GM19238 (cell line): Measurements from ENCODE around the gene P4HA1.
"Not testable (repeated sequence)": the region's sequence is repeated elsewhere in the genome, so short reads cannot be mapped to it uniquely, and the experiment has no call there.

Experiments
- DNase-seq: peaks from one replicate; pipeline ENCODE4 v3.0.0; 2011; ENCODE audit warnings: low spot score; ENCODE audit not compliant: insufficient read length

Gene P4HA1

GRCh38 chr10:73096449-73097304 is at the start of gene P4HA1:
Gene P4HA1 (minus strand): TSS chr10:73096866. CDS start chr10:73074883, 21,983 bp downstream.
- peak; percentile 91 for DNase-seq

GRCh38 chr10:73141603-73142002 is 44.9 kb upstream of the P4HA1 start:
- DNase-seq: no peak

GRCh38 chr10:73139251-73139650 is 42.6 kb upstream of the P4HA1 start:
- DNase-seq: no peak

GRCh38 chr10:73136627-73137026 is 40.0 kb upstream of the P4HA1 start:
- no peak for DNase-seq

GRCh38 chr10:73134727-73135126 is 38.1 kb upstream of the P4HA1 start:
- DNase-seq: no peak

GRCh38 chr10:73131913-73132686 is 35.4 kb upstream of the P4HA1 start:
- no peak for DNase-seq

- no peak for DNase-seq
These were observed 34.6 kb upstream of the P4HA1 start for GRCh38 chr10:73131301-73131700.

GRCh38 chr10:73126343-73126742 is 29.7 kb upstream of the P4HA1 start:
- no peak for DNase-seq

- no peak for DNase-seq
These were observed 23.3 kb upstream of the P4HA1 start for GRCh38 chr10:73119952-73120351.

GRCh38 chr10:73119457-73119856 is 22.8 kb upstream of the P4HA1 start:
- no peak for DNase-seq

- DNase-seq: no peak
These were observed 21.5 kb upstream of the P4HA1 start for GRCh38 chr10:73117976-73118743.

GRCh38 chr10:73116017-73116416 is 19.4 kb upstream of the P4HA1 start:
- no peak for DNase-seq

GRCh38 chr10:73113551-73113950 is 16.9 kb upstream of the P4HA1 start:
- no peak for DNase-seq

GRCh38 chr10:73112032-73112431 is 15.4 kb upstream of the P4HA1 start:
- DNase-seq: not testable (repeated sequence)

- peak; percentile 52 for DNase-seq
These were observed 13.7 kb upstream of the P4HA1 start, which contains the start of gene NUDT13 for GRCh38 chr10:73110345-73110849. Gene NUDT13 (plus strand): TSS chr10:73110455. CDS start chr10:73114366, 3,911 bp downstream.

GRCh38 chr10:73109248-73109652 is 12.6 kb upstream of the P4HA1 start:
- not testable (repeated sequence) for DNase-seq

- no peak for DNase-seq
These were observed 9.6 kb upstream of the P4HA1 start for GRCh38 chr10:73106301-73106700.

GRCh38 chr10:73099141-73099540 is 2.5 kb upstream of the P4HA1 start:
- DNase-seq: no peak

GRCh38 chr10:73097305-73097670 is 622 bp upstream of the P4HA1 start:
- DNase-seq: no peak

GRCh38 chr10:73096041-73096448 is 621 bp downstream of the P4HA1 start:
- DNase-seq: no peak

- DNase-seq: no peak
These were observed 1.1 kb downstream of the P4HA1 start for GRCh38 chr10:73095481-73096021.
